ENCODE measurements around the gene ZBTB17. TPM values are rescaled to one million over a fixed set of nuclear protein-coding genes. Genes with fewer than 3 reads are reported as not detected.
"Not testable (repeated sequence)": the region's sequence is repeated elsewhere in the genome, so short reads cannot be mapped to it uniquely, and the experiment has no call there.

ZBTB17 gene
- total and polyA plus RNA-seq, 9 donors, result 23.8 to 29.1 (median 26.0) TPM

- no peak overlapping the region for H3K27ac ChIP-seq (ENCODE audit: low read length)
- no peaks in the 10 kb centered on the region for H3K4me1 ChIP-seq (ENCODE audit: control insufficient read depth, insufficient read depth, low read length)
- no peaks in the 10 kb centered on the region for H3K36me3 ChIP-seq (ENCODE audit: control insufficient read depth, insufficient read depth, low read length)
- DNase-seq, result no peak
- H3K27me3 ChIP-seq (ENCODE audit: control insufficient read depth, insufficient read depth, low read length), result peaks cover 2% of the 10 kb centered on the region
- WGBS (ENCODE audit: insufficient coverage), result 81% methylated on average over 6 of the region's 11 CpGs
- H3K4me3 ChIP-seq (ENCODE audit: low read length), result no peak overlapping the region
- H3K9me3 ChIP-seq (replicated peaks; ENCODE audit: control insufficient read depth, low read depth, low read length), result no peaks in the 10 kb centered on the region
These were observed 15.7 kb upstream of the ZBTB17 start for GRCh38 chr1:15991427-15992186.

- Histone ChIP-seq H3K4me3 (ENCODE audit: low read length) (no peak overlapping the region), H3K36me3 (ENCODE audit: control insufficient read depth, insufficient read depth, low read length) (no peaks in the 10 kb centered on the region), H3K4me1 (ENCODE audit: control insufficient read depth, insufficient read depth, low read length) (no peaks in the 10 kb centered on the region), H3K27me3 (ENCODE audit: control insufficient read depth, insufficient read depth, low read length) (peaks cover 2% of the 10 kb centered on the region), H3K9me3 (replicated peaks; ENCODE audit: control insufficient read depth, low read depth, low read length) (no peaks in the 10 kb centered on the region), H3K27ac (ENCODE audit: low read length) (no peak overlapping the region)
- WGBS (ENCODE audit: insufficient coverage), result 84% methylated on average over 8 of the region's 9 CpGs
- DNase-seq, result no peak
These were observed 13.9 kb upstream of the ZBTB17 start for GRCh38 chr1:15989776-15990175.

- no peaks in the 10 kb centered on the region for H3K36me3 ChIP-seq (ENCODE audit: control insufficient read depth, insufficient read depth, low read length)
- H3K4me3 ChIP-seq (ENCODE audit: low read length), result no peak overlapping the region
- no peak overlapping the region for H3K27ac ChIP-seq (ENCODE audit: low read length)
- no peak for DNase-seq
- WGBS (ENCODE audit: insufficient coverage), result 78% methylated on average over 6 of the region's 13 CpGs
- no peaks in the 10 kb centered on the region for H3K9me3 ChIP-seq (replicated peaks; ENCODE audit: control insufficient read depth, low read depth, low read length)
- no peaks in the 10 kb centered on the region for H3K4me1 ChIP-seq (ENCODE audit: control insufficient read depth, insufficient read depth, low read length)
- peaks cover 2% of the 10 kb centered on the region for H3K27me3 ChIP-seq (ENCODE audit: control insufficient read depth, insufficient read depth, low read length)
These were observed 13.2 kb upstream of the ZBTB17 start for GRCh38 chr1:15988856-15989736.

GRCh38 chr1:15985611-15986297, 9.9 kb upstream of the ZBTB17 start:
- 78% methylated on average over 1 of the region's 5 CpGs for WGBS (ENCODE audit: insufficient coverage)
- H3K27ac ChIP-seq (ENCODE audit: low read length), result no peak overlapping the region
- H3K36me3 ChIP-seq (ENCODE audit: control insufficient read depth, insufficient read depth, low read length), result no peaks in the 10 kb centered on the region
- peaks cover 2% of the 10 kb centered on the region for H3K27me3 ChIP-seq (ENCODE audit: control insufficient read depth, insufficient read depth, low read length)
- no peaks in the 10 kb centered on the region for H3K4me1 ChIP-seq (ENCODE audit: control insufficient read depth, insufficient read depth, low read length)
- H3K9me3 ChIP-seq (replicated peaks; ENCODE audit: control insufficient read depth, low read depth, low read length), result no peaks in the 10 kb centered on the region
- no peak overlapping the region for H3K4me3 ChIP-seq (ENCODE audit: low read length)
- DNase-seq, result no peak

GRCh38 chr1:15983275-15983674, 7.4 kb upstream of the ZBTB17 start:
- Histone ChIP-seq H3K4me1 (ENCODE audit: control insufficient read depth, insufficient read depth, low read length) (no peaks in the 10 kb centered on the region), H3K27ac (ENCODE audit: low read length) (no peak overlapping the region), H3K4me3 (ENCODE audit: low read length) (no peak overlapping the region), H3K9me3 (replicated peaks; ENCODE audit: control insufficient read depth, low read depth, low read length) (no peaks in the 10 kb centered on the region), H3K27me3 (ENCODE audit: control insufficient read depth, insufficient read depth, low read length) (no peaks in the 10 kb centered on the region), H3K36me3 (ENCODE audit: control insufficient read depth, insufficient read depth, low read length) (no peaks in the 10 kb centered on the region)
- 40% methylated on average over 1 of the region's 1 CpG for WGBS (ENCODE audit: insufficient coverage)
- DNase-seq, result no peak

GRCh38 chr1:15981679-15982078, 5.8 kb upstream of the ZBTB17 start:
- peaks cover 1% of the 10 kb centered on the region for H3K9me3 ChIP-seq (replicated peaks; ENCODE audit: control insufficient read depth, low read depth, low read length)
- no peaks in the 10 kb centered on the region for H3K4me1 ChIP-seq (ENCODE audit: control insufficient read depth, insufficient read depth, low read length)
- no peak overlapping the region for H3K4me3 ChIP-seq (ENCODE audit: low read length)
- H3K27me3 ChIP-seq (ENCODE audit: control insufficient read depth, insufficient read depth, low read length), result no peaks in the 10 kb centered on the region
- H3K27ac ChIP-seq (ENCODE audit: low read length), result no peak overlapping the region
- no peak for DNase-seq
- WGBS (ENCODE audit: insufficient coverage), result no CpG with 5 or more reads among the region's 3 CpGs
- H3K36me3 ChIP-seq (ENCODE audit: control insufficient read depth, insufficient read depth, low read length), result no peaks in the 10 kb centered on the region

- H3K27me3 ChIP-seq (ENCODE audit: control insufficient read depth, insufficient read depth, low read length); H3K4me1 ChIP-seq (ENCODE audit: control insufficient read depth, insufficient read depth, low read length); H3K9me3 ChIP-seq (replicated peaks; ENCODE audit: control insufficient read depth, low read depth, low read length); H3K36me3 ChIP-seq (ENCODE audit: control insufficient read depth, insufficient read depth, low read length); H3K27ac ChIP-seq (ENCODE audit: low read length); DNase-seq; H3K4me3 ChIP-seq (ENCODE audit: low read length): not testable (repeated sequence)
- WGBS (ENCODE audit: insufficient coverage), result no CpG with 5 or more reads among the region's 4 CpGs
These were observed 2.0 kb upstream of the ZBTB17 start for GRCh38 chr1:15977947-15978346.

GRCh38 chr1:15975358-15975804, 520 bp downstream of the ZBTB17 start:
- H3K27me3 ChIP-seq (ENCODE audit: control insufficient read depth, insufficient read depth, low read length), result no peaks in the 10 kb centered on the region
- H3K4me1 ChIP-seq (ENCODE audit: control insufficient read depth, insufficient read depth, low read length), result peaks cover 6% of the 10 kb centered on the region
- H3K27ac ChIP-seq (ENCODE audit: low read length), result peak overlapping the region; percentile 47
- H3K4me3 ChIP-seq (ENCODE audit: low read length), result peak overlapping the region; percentile 85
- H3K36me3 ChIP-seq (ENCODE audit: control insufficient read depth, insufficient read depth, low read length), result peaks cover 19% of the 10 kb centered on the region
- under 1% methylated on average over 39 of the region's 47 CpGs for WGBS (ENCODE audit: insufficient coverage)
- H3K9me3 ChIP-seq (replicated peaks; ENCODE audit: control insufficient read depth, low read depth, low read length), result peaks cover 6% of the 10 kb centered on the region
- DNase-seq, result peak; percentile 68

- Histone ChIP-seq H3K4me3 (ENCODE audit: low read length) (peak overlapping the region; percentile 85), H3K36me3 (ENCODE audit: control insufficient read depth, insufficient read depth, low read length) (peaks cover 20% of the 10 kb centered on the region), H3K27ac (ENCODE audit: low read length) (peak overlapping the region; percentile 47), H3K9me3 (replicated peaks; ENCODE audit: control insufficient read depth, low read depth, low read length) (peaks cover 6% of the 10 kb centered on the region), H3K27me3 (ENCODE audit: control insufficient read depth, insufficient read depth, low read length) (no peaks in the 10 kb centered on the region), H3K4me1 (ENCODE audit: control insufficient read depth, insufficient read depth, low read length) (peaks cover 6% of the 10 kb centered on the region)
- 44% methylated on average over 5 of the region's 9 CpGs for WGBS (ENCODE audit: insufficient coverage)
- no peak for DNase-seq
These were observed 1.0 kb downstream of the ZBTB17 start for GRCh38 chr1:15974855-15975254.

GRCh38 chr1:15973772-15974171, 2.1 kb downstream of the ZBTB17 start:
- DNase-seq, result no peak
- Histone ChIP-seq H3K27ac (ENCODE audit: low read length) (no peak overlapping the region), H3K36me3 (ENCODE audit: control insufficient read depth, insufficient read depth, low read length) (peaks cover 30% of the 10 kb centered on the region), H3K9me3 (replicated peaks; ENCODE audit: control insufficient read depth, low read depth, low read length) (peaks cover 6% of the 10 kb centered on the region), H3K4me1 (ENCODE audit: control insufficient read depth, insufficient read depth, low read length) (peaks cover 6% of the 10 kb centered on the region), H3K27me3 (ENCODE audit: control insufficient read depth, insufficient read depth, low read length) (no peaks in the 10 kb centered on the region), H3K4me3 (ENCODE audit: low read length) (no peak overlapping the region)
- 100% methylated on average over 3 of the region's 4 CpGs for WGBS (ENCODE audit: insufficient coverage)
